Fibroblast of gingiva (primary cell): Measurements from ENCODE around the gene WNT8B.
A peak's percentile ranks its signal among the peaks of the same experiment; 100 is the strongest.

ENCODE experiments used
- DNase-seq: peaks from one replicate; pipeline ENCODE4 v3.0.0-alpha.2; 2011; ENCODE audit warnings: low read depth

WNT8B gene

DNA sequence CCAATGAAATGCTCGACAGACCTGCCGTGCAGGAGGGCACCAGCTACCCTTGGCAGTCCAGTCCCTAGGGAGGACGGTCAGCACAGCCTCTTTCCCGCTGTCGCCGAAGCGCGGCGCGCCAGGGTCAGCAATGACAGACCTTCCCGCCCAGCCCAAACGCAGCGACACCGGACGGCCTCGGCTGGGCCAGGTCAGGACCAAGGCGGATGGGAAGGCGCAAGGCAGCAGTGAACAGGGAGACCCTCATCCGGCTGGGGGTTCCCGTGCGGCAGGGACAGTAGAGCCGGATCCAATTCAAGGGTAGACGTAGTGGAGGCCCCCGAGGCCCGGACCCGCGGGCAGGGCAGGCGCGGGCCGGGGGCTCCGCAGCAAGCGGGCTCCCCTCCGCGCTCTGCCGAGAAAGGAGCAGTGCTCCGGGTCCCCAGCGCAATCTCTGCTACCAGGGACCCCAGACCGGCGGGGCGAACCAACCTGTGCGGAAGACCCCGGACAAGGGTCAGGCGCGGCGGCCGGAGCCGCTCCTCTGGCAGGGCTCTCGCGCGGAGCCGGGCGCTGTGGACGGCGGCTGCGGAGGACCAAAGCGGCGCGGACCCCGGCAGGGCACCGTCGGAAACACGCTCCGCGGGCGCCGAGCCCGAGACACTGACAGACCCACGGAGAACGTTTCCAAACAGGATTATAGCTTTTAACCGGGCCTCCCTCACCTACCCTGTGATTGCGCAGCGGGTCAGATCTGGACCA, 56.7 kb downstream of the WNT8B start, which contains the start of gene SEC31B:
TSS of gene SEC31B (minus strand) at position 551 of the 741 bp plus-strand sequence. CDS start 2,909 bp downstream, outside the sequence.
- DNase-seq: no peak

GRCh38 chr10:100520811-100521210, 58.0 kb downstream of the WNT8B start:
- DNase-seq: no peak

DNA sequence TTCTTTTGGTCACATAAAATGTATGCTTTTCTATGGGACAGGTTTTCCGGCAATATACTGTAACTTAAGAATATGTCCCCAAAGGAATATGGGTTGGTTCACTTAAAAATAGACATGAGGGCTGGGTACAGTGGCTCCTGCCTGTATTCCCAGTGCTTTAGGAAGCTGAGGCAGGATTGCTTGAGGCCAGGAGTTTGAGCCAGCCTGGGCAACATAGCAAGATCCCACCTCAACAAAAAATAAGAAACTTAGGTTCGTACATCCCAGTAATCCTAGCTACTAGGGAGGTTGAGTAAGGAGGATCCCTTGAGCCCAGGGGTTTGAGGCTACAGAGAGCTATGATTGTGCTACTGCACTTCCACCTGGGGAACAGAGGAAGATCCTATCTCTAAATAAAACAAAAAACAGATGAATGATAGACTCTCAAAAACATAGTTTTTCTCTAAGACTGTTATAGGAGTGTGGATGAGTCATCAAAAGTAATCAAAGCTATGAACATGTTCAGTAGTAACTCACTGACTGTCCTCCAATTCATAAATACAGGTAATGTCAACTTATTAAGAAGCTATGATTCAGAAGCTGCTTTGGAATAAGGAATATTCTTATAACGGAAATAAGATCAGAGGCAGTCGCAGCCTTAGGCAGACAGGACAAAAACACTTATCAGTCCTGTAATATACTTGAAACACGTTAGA, 59.4 kb downstream of the WNT8B start:
- DNase-seq: no peak

- no peak for DNase-seq
These were observed 60.1 kb downstream of the WNT8B start for GRCh38 chr10:100522945-100523344.

DNA sequence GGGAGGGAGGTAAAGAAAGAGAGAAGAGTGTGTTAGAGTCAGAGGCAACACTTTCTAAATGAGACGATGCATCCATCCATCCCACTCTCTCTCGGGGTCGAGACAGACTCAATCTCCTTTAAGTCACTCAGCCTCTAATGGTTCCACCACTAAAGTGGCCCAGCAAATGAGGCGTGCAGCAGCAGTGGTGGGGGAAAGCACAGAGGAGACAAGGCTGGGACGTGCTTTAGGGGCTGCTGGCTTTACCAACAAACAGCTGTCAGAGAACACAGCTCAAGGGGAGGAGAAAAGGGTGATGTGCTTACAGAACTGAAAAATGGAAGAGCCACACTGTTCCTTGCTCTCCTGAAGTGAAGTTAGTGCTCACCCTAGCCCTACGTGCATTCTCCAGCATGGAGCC, 61.4 kb downstream of the WNT8B start:
- DNase-seq: no peak

GRCh38 chr10:100524638-100525037, 61.8 kb downstream of the WNT8B start:
- no peak for DNase-seq

DNA sequence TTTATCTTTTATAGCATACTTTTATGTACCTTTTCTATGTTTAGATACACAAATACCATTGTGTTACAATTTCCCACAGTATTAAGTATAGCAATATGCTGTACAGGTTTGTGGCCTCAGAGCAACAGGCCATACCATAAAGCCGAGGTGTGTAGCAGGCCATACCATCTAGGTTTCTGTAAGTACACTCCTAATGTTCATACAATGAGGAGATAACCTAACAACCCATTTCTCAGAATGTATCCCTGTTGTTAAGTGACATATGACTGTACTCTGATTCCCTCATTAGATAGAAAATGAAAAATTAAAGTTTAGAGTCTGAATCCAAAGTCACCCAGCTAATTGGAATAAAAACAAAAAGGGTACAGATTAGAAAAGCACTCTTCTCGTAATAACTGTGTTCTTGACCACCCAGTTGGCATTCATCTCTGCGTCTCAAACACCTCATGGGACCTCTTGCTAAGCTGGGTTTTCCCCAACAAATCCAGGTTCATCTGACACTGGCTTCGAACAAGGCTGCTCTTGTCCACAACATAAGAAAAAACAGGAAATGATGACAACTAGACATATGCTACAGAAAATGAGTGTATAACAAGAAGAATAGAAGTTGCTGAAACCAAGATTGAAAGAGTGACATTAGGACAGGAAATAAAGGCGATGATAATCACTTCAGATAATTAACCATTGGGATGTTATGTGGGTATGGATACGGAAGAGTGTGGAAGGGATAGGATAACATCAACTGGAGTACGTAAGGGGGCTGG, 65.5 kb downstream of the WNT8B start:
- no peak for DNase-seq

DNA sequence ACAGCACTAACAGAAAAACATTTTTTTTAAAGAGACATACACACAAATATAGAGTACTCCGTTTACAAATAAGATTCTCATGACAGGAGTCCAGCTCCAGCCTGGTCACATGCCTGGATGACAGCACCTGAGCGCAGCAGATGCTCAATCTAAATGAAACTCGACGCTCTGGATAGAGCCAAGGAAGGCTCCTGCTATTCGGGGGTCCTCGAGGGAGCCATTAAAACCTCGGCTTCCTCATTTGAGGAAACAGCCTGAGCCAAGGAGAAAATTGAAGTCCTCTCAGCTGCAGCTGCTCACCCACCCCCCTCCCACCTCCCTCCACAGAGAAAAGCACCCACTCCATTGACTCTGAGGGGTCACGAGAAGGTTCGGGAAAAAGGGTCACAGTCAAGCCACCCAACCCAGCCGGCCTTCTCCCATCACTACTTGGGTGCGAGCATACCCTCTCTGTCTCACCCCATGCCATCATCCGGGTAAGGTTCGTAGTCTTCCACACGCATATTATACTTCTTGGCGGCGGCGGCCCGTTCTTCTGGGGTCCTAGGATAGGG, 66.2 kb downstream of the WNT8B start:
- no peak for DNase-seq

GRCh38 chr10:100529475-100530298, 66.9 kb downstream of the WNT8B start, which contains the start of gene NDUFB8:
Gene NDUFB8 (minus strand): TSS chr10:100529871. CDS start chr10:100529851, 20 bp downstream.
- peak; percentile 71 for DNase-seq

GRCh38 chr10:100531761-100532160, 69.0 kb downstream of the WNT8B start:
- no peak for DNase-seq
